Left ventricle myocardium superior (tissue), 1 donor: Measurements from ENCODE around the gene SIM2. TPM values are rescaled to one million over a fixed set of nuclear protein-coding genes. Genes with fewer than 3 reads are reported as not detected.
A peak's percentile ranks its signal among the peaks of the same experiment; 100 is the strongest.

ENCODE experiments used
- ATAC-seq: fragments of 200-7000 bp; cut with Tn5 transposase; one replicate; pipeline ENCODE4 v1.9.1; 2020; ENCODE audit warnings: mild to moderate bottlenecking, moderate library complexity
- DNase-seq: peaks from one replicate; pipeline ENCODE4 v3.0.0-alpha.2; 2020
- intact Hi-C: fragments of 100-400 bp; cut with micrococcal nuclease; formaldehyde crosslinking; loops from one replicate; pipeline ENCODE4 v1.11.0; 2022
- total RNA-seq: library from RNA; stranded (reverse); fragmentation: NEBNext Ultra II Directional; extraction: Animal tissue kit (Norgen Biotek cat#: 25700); gene quantifications from one replicate; pipeline ENCODE4 v1.2.1, GENCODE V29; 2021
- donor health status: DM: no; HTN: yes; CAD: no; lungs with severe emphysema.

SIM2 gene
- total RNA-seq, 1 donor from 2014 or later, result not detected

GRCh38 chr21:36681117-36681631, 17.7 kb upstream of the SIM2 start:
- DNase-seq (no peak), ATAC-seq (no peak)
- intact Hi-C loops, result no loop called here

GRCh38 chr21:36684957-36685714, 13.8 kb upstream of the SIM2 start:
- intact Hi-C loops, result no loop called here
- DNase-seq, result no peak
- peak; percentile 93 for ATAC-seq

GRCh38 chr21:36686955-36687354, 12.0 kb upstream of the SIM2 start:
- intact Hi-C loops, result no loop called here
- ATAC-seq (no peak), DNase-seq (no peak)

GRCh38 chr21:36688324-36688723, 10.6 kb upstream of the SIM2 start:
- DNase-seq (peak; percentile 55), ATAC-seq (peak; percentile 42)
- intact Hi-C loops, result no loop called here

GRCh38 chr21:36689324-36689723, 9.6 kb upstream of the SIM2 start:
- no peak for DNase-seq
- ATAC-seq, result no peak
- intact Hi-C loops, result no loop called here

- DNase-seq (no peak), ATAC-seq (no peak)
- intact Hi-C loops, result no loop called here
Observed at GRCh38 chr21:36690628-36691554, 8.0 kb upstream of the SIM2 start.

- intact Hi-C loops, result no loop called here
- no peak for ATAC-seq
- DNase-seq, result no peak
Observed at GRCh38 chr21:36691555-36692041, 7.3 kb upstream of the SIM2 start.

GRCh38 chr21:36692114-36692834, 6.6 kb upstream of the SIM2 start:
- DNase-seq, result no peak
- no peak for ATAC-seq
- intact Hi-C loops, result no loop called here

- ATAC-seq, result no peak
- DNase-seq, result no peak
- intact Hi-C loops, result no loop called here
Observed at GRCh38 chr21:36692835-36693488, 6.0 kb upstream of the SIM2 start.

- DNase-seq (no peak), ATAC-seq (no peak)
- intact Hi-C loops, result no loop called here
Observed at GRCh38 chr21:36693489-36694030, 5.4 kb upstream of the SIM2 start.

- ATAC-seq, result no peak
- DNase-seq, result no peak
- intact Hi-C loops, result no loop called here
Observed at GRCh38 chr21:36694031-36694515, 4.8 kb upstream of the SIM2 start.

- intact Hi-C loops, result no loop called here
- DNase-seq, result no peak
- no peak for ATAC-seq
Observed at GRCh38 chr21:36694593-36695282, 4.2 kb upstream of the SIM2 start.

- DNase-seq, result no peak
- no peak for ATAC-seq
- intact Hi-C loops, result no loop called here
Observed at GRCh38 chr21:36695283-36695634, 3.7 kb upstream of the SIM2 start.

- DNase-seq, result no peak
- intact Hi-C loops, result no loop called here
- ATAC-seq, result no peak
Observed at GRCh38 chr21:36695671-36696389, 3.1 kb upstream of the SIM2 start.

- no peak for ATAC-seq
- no peak for DNase-seq
- intact Hi-C loops, result no loop called here
Observed at GRCh38 chr21:36696390-36697059, 2.4 kb upstream of the SIM2 start.

- intact Hi-C loops, result no loop called here
- DNase-seq (no peak), ATAC-seq (no peak)
Observed at GRCh38 chr21:36697060-36697850, 1.7 kb upstream of the SIM2 start.
